Measurements from ENCODE around the gene BPTF.
"Not testable (repeated sequence)": the region's sequence is repeated elsewhere in the genome, so short reads cannot be mapped to it uniquely, and the experiment has no call there.

BPTF gene

GRCh38 chr17:67833134-67833533, 7.8 kb downstream of the BPTF start:
- in situ Hi-C loops (cut with MboI; ENCODE audit: low sequenced_read_pairs), result no loop called here

GRCh38 chr17:67833946-67834631, 8.8 kb downstream of the BPTF start:
- in situ Hi-C loops (cut with MboI; ENCODE audit: low sequenced_read_pairs), result no loop called here

GRCh38 chr17:67834634-67835033, 9.3 kb downstream of the BPTF start:
- in situ Hi-C loops (cut with MboI; ENCODE audit: low sequenced_read_pairs), result no loop called here

GRCh38 chr17:67836205-67836987, 11.1 kb downstream of the BPTF start:
- in situ Hi-C loops (cut with MboI; ENCODE audit: low sequenced_read_pairs), result no loop called here

- in situ Hi-C loops (cut with MboI; ENCODE audit: low sequenced_read_pairs), result no loop called here
These were observed 12.7 kb downstream of the BPTF start for GRCh38 chr17:67837965-67838364.

- in situ Hi-C loops (cut with MboI; ENCODE audit: low sequenced_read_pairs), result no loop called here
These were observed 13.2 kb downstream of the BPTF start for GRCh38 chr17:67838538-67838937.

GRCh38 chr17:67841992-67842391, 16.7 kb downstream of the BPTF start:
- in situ Hi-C loops (cut with MboI; ENCODE audit: low sequenced_read_pairs), result no loop called here

GRCh38 chr17:67842648-67843047, 17.3 kb downstream of the BPTF start:
- in situ Hi-C loops (cut with MboI; ENCODE audit: low sequenced_read_pairs), result no loop called here

GRCh38 chr17:67845374-67845773, 20.1 kb downstream of the BPTF start:
- in situ Hi-C loops (cut with MboI; ENCODE audit: low sequenced_read_pairs), result no loop called here

GRCh38 chr17:67848189-67848588, 22.9 kb downstream of the BPTF start:
- in situ Hi-C loops (cut with MboI; ENCODE audit: low sequenced_read_pairs), result not testable (repeated sequence)

GRCh38 chr17:67848846-67849245, 23.5 kb downstream of the BPTF start:
- in situ Hi-C loops (cut with MboI; ENCODE audit: low sequenced_read_pairs), result not testable (repeated sequence)

- in situ Hi-C loops (cut with MboI; ENCODE audit: low sequenced_read_pairs), result no loop called here
These were observed 25.8 kb downstream of the BPTF start for GRCh38 chr17:67850991-67851631.

- in situ Hi-C loops (cut with MboI; ENCODE audit: low sequenced_read_pairs), result no loop called here
These were observed 28.4 kb downstream of the BPTF start for GRCh38 chr17:67853703-67854102.

- in situ Hi-C loops (cut with MboI; ENCODE audit: low sequenced_read_pairs), result no loop called here
These were observed 29.1 kb downstream of the BPTF start for GRCh38 chr17:67854378-67854777.

- in situ Hi-C loops (cut with MboI; ENCODE audit: low sequenced_read_pairs), result no loop called here
These were observed 30.4 kb downstream of the BPTF start for GRCh38 chr17:67855504-67856324.

- in situ Hi-C loops (cut with MboI; ENCODE audit: low sequenced_read_pairs), result not testable (repeated sequence)
These were observed 31.1 kb downstream of the BPTF start for GRCh38 chr17:67856402-67856801.

- in situ Hi-C loops (cut with MboI; ENCODE audit: low sequenced_read_pairs), result no loop called here
These were observed 37.4 kb downstream of the BPTF start for GRCh38 chr17:67862614-67863217.

- in situ Hi-C loops (cut with MboI; ENCODE audit: low sequenced_read_pairs), result no loop called here
These were observed 38.4 kb downstream of the BPTF start for GRCh38 chr17:67863624-67864247.

- in situ Hi-C loops (cut with MboI; ENCODE audit: low sequenced_read_pairs), result no loop called here
These were observed 40.1 kb downstream of the BPTF start for GRCh38 chr17:67865438-67865837.

GRCh38 chr17:67867591-67867990, 42.3 kb downstream of the BPTF start:
- in situ Hi-C loops (cut with MboI; ENCODE audit: low sequenced_read_pairs), result no loop called here
